PC-9 (cell line): ENCODE data around the gene PDCD6IP. TPM values are rescaled to one million over a fixed set of nuclear protein-coding genes. Genes with fewer than 3 reads are reported as not detected.

ENCODE experiments used
- BruUV-seq: library from RNA; stranded (reverse); fragments of 400-500 nt; replicated peaks from 2 replicates; lab custom pipeline; 2021; lab: Mats Ljungman, UMichigan
- CTCF ChIA-PET: fragments of 300-600 bp; sonication (Branson Sonifier 250); formaldehyde crosslinking; loops from one replicate; lab custom pipeline; 2022; ENCODE audit warnings: antibody characterized with exemption; lab: Charles Lee
- POLR2A ChIA-PET: fragments of 300-600 bp; sonication (Branson Sonifier 250); formaldehyde crosslinking; loops from one replicate; lab custom pipeline; 2022; ENCODE audit warnings: antibody characterized with exemption; ENCODE audit not compliant: unreplicated experiment; lab: Charles Lee
- DNase-seq, 2 experiments: peaks; one replicate each; pipeline versions ENCODE4 v3.0.0 to v3.0.0-alpha.2; 2015 to 2022; ENCODE audit warnings: mixed read lengths in 1 of 2
- H2AFZ ChIP-seq: fragments of 200-600 bp; sonication (generic); 2 replicates; pipeline ENCODE4 v1.8.1; 2017; ENCODE audit warnings: antibody characterized with exemption
- H3F3A ChIP-seq: fragments of 200-600 bp; sonication (generic); 2 replicates; pipeline ENCODE4 v1.8.1; 2017; ENCODE audit warnings: antibody characterized with exemption, mild to moderate bottlenecking, low read depth; ENCODE audit not compliant: insufficient read depth
- H3K27ac ChIP-seq: fragments of 200-600 bp; sonication (generic); 2 replicates; pipeline ENCODE4 v1.6.1; 2016; ENCODE audit warnings: mixed run types
- H3K27me3 ChIP-seq: fragments of 200-600 bp; sonication (generic); 2 replicates; pipeline ENCODE4 v1.6.1; 2016; ENCODE audit warnings: low read depth, mixed run types; ENCODE audit not compliant: insufficient read depth
- H3K36me3 ChIP-seq: fragments of 200-600 bp; sonication (generic); 2 replicates; pipeline ENCODE4 v1.6.1; 2016; ENCODE audit warnings: low read depth, mixed run types
- H3K4me1 ChIP-seq: fragments of 200-600 bp; sonication (generic); replicated peaks from 2 replicates; pipeline ENCODE4 v1.6.1; 2016; ENCODE audit warnings: mixed run types; ENCODE audit not compliant: insufficient read depth
- H3K4me2 ChIP-seq: fragments of 200-600 bp; sonication (generic); 2 replicates; pipeline ENCODE4 v1.6.1; 2017; ENCODE audit warnings: mixed run types
- H3K4me3 ChIP-seq: fragments of 200-600 bp; sonication (generic); 2 replicates; pipeline ENCODE4 v1.6.1; 2016; ENCODE audit warnings: mixed run types
- H3K79me2 ChIP-seq: fragments of 200-600 bp; sonication (generic); 2 replicates; pipeline ENCODE4 v1.6.1; 2017; ENCODE audit warnings: low read depth, mixed run types
- H3K9me2 ChIP-seq: fragments of 200-600 bp; sonication (generic); 2 replicates; pipeline ENCODE4 v1.8.1; 2017; ENCODE audit warnings: mild to moderate bottlenecking; ENCODE audit not compliant: insufficient read depth
- H3K9me3 ChIP-seq: fragments of 200-600 bp; sonication (generic); 2 replicates; pipeline ENCODE4 v1.8.1; 2016; ENCODE audit warnings: low read depth; ENCODE audit not compliant: insufficient read depth
- H4K20me1 ChIP-seq: fragments of 200-600 bp; sonication (generic); 2 replicates; pipeline ENCODE4 v1.8.1; 2017; ENCODE audit not compliant: insufficient read depth
- EZH2 ChIP-seq: fragments of 200-600 bp; sonication (generic); IDR thresholded peaks from 2 replicates; pipeline ENCODE4 v1.8.0; 2017; ENCODE audit warnings: antibody characterized with exemption, low read depth
- intact Hi-C: fragments of 100-400 bp; cut with micrococcal nuclease; formaldehyde crosslinking; loops from one replicate; pipeline ENCODE4 v1.10.0; 2022; ENCODE audit not compliant: unreplicated experiment
- total RNA-seq: library from RNA; stranded (reverse); gene quantifications from 2 replicates; pipeline ENCODE4 v1.2.3, GENCODE V29; 2021
- TF ChIP-seq, protein P1 (sequence below): fragments of 200-600 bp; sonication (generic); conservative IDR thresholded peaks from 2 replicates; pipeline ENCODE4 v1.6.1; 2017; ENCODE audit warnings: mixed run types, antibody characterized with exemption, mild to moderate bottlenecking, moderate library complexity

PDCD6IP gene
- total RNA-seq, 1 experiment from 2014 or later, result 209 TPM

GRCh38 chr3:33795131-33795530, 3.3 kb upstream of the PDCD6IP start:
- Histone ChIP-seq H3K27me3 (no peaks in the 10 kb centered on the region), H3K9me3 (no peaks in the 10 kb centered on the region), H3F3A (no peaks in the 10 kb centered on the region), H3K79me2 (peaks cover 19% of the 10 kb centered on the region), H3K4me2 (no peak overlapping the region), H2AFZ (no peak overlapping the region), H3K4me1 (peaks cover 9% of the 10 kb centered on the region; the same call in 1 of the 2 replicates), H3K27ac (no peak overlapping the region), H3K36me3 (no peaks in the 10 kb centered on the region), H3K4me3 (no peak overlapping the region), H4K20me1 (peaks cover 5% of the 10 kb centered on the region; the same call in 1 of the 2 replicates), H3K9me2 (no peaks in the 10 kb centered on the region)
- DNase-seq, result no peak
- BruUV-seq, result no TSS peak
- ChIA-PET CTCF (no interaction called here), POLR2A (no interaction called here)
- TF ChIP-seq EZH2, result no peak
- TF ChIP-seq, protein P1, sequence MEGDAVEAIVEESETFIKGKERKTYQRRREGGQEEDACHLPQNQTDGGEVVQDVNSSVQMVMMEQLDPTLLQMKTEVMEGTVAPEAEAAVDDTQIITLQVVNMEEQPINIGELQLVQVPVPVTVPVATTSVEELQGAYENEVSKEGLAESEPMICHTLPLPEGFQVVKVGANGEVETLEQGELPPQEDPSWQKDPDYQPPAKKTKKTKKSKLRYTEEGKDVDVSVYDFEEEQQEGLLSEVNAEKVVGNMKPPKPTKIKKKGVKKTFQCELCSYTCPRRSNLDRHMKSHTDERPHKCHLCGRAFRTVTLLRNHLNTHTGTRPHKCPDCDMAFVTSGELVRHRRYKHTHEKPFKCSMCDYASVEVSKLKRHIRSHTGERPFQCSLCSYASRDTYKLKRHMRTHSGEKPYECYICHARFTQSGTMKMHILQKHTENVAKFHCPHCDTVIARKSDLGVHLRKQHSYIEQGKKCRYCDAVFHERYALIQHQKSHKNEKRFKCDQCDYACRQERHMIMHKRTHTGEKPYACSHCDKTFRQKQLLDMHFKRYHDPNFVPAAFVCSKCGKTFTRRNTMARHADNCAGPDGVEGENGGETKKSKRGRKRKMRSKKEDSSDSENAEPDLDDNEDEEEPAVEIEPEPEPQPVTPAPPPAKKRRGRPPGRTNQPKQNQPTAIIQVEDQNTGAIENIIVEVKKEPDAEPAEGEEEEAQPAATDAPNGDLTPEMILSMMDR, result no peak
- intact Hi-C loops, result loop anchor here (5.0 kb wide), 2 partner anchors 78 to 353 kb away; partner anchors contain the start of genes CLASP2 and UBP1

GRCh38 chr3:33795856-33796536, 2.4 kb upstream of the PDCD6IP start:
- H3K4me1 ChIP-seq, result peaks cover 9% of the 10 kb centered on the region
- H3K27me3 ChIP-seq, result no peaks in the 10 kb centered on the region
- H3K36me3 ChIP-seq, result no peaks in the 10 kb centered on the region
- no peak overlapping the region for H3K4me3 ChIP-seq
- no peak overlapping the region for H2AFZ ChIP-seq
- no peak overlapping the region for H3K27ac ChIP-seq
- intact Hi-C loops, result loop anchor here (5.0 kb wide), 2 partner anchors 79 to 354 kb away; partner anchors contain the start of genes CLASP2 and UBP1
- peaks cover 28% of the 10 kb centered on the region for H3K79me2 ChIP-seq
- CTCF ChIA-PET, result no interaction called here
- H4K20me1 ChIP-seq, result peaks cover 5% of the 10 kb centered on the region; the same call in 1 of the 2 replicates
- DNase-seq, result no peak
- H3K4me2 ChIP-seq, result no peak overlapping the region
- no peaks in the 10 kb centered on the region for H3K9me3 ChIP-seq
- no TSS peak for BruUV-seq
- POLR2A ChIA-PET, result no interaction called here
- H3K9me2 ChIP-seq, result no peaks in the 10 kb centered on the region
- no peak for TF ChIP-seq EZH2
- TF ChIP-seq, protein P1, result no peak
- no peaks in the 10 kb centered on the region for H3F3A ChIP-seq

DNA sequence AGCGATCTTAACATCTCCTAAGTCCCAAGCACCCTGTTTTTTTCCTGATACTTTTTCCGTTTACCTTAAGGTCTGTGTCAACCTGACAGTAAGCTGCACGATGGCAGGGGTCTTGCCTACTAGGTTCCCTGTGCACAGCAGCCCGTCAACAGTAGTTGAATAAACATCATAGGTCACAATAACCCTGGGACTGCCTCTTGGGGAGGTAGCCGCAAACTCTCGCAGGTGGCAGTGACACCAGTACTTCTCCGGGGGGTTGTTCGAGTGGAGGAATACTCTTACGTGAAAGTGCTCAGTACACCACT, 365 bp upstream of the PDCD6IP start:
- BruUV-seq, result no TSS peak

More for the DNA sequence above, 365 bp upstream of the PDCD6IP start:
- Histone ChIP-seq H3K27me3 (no peaks in the 10 kb centered on the region), H3K9me2 (no peaks in the 10 kb centered on the region), H3F3A (no peaks in the 10 kb centered on the region), H3K4me3 (peak overlapping the region; percentile 93; the same call in 1 of the 2 replicates), H3K4me1 (peaks cover 9% of the 10 kb centered on the region), H3K9me3 (no peaks in the 10 kb centered on the region), H3K36me3 (no peaks in the 10 kb centered on the region), H2AFZ (peak overlapping the region; percentile 89), H3K4me2 (peak overlapping the region; percentile 87), H3K79me2 (peaks cover 48% of the 10 kb centered on the region), H3K27ac (peak overlapping the region; percentile 92), H4K20me1 (peaks cover 5% of the 10 kb centered on the region; the same call in 1 of the 2 replicates)
- TF ChIP-seq, protein P1, result no peak
- TF ChIP-seq EZH2, result no peak
- ChIA-PET POLR2A (interaction anchor here (0.5 to 1.0 kb wide), 6 partner anchors 14 to 985 kb away, joined by 3 to 6 read pairs (median 4); no protein-coding TSS in a partner anchor), CTCF (interaction anchor here (0.7 kb wide), 1 partner anchor 22 kb away, joined by 3 read pairs; no protein-coding TSS in a partner anchor)
- intact Hi-C loops, result loop anchor here (5.0 kb wide), 2 partner anchors 81 to 356 kb away; partner anchors contain the start of genes CLASP2 and UBP1
- peak in 1 of 2 experiments; percentile 38 for DNase-seq
